HG02571 (cell line): ENCODE results near the gene DUSP14.

ENCODE experiments used
- ATAC-seq: cut with Tn5 transposase; IDR thresholded peaks from one replicate; pipeline ENCODE4 v1.9.1; 2021; ENCODE audit warnings: mild to moderate bottlenecking, moderate library complexity; ENCODE audit not compliant: unreplicated experiment

Gene DUSP14

GRCh38 chr17:37512442-37513068, 22.9 kb downstream of the DUSP14 start:
- ATAC-seq = no peak

- no peak for ATAC-seq
Measured at GRCh38 chr17:37513711-37514110, 24.0 kb downstream of the DUSP14 start.

- no peak for ATAC-seq
Measured at GRCh38 chr17:37516127-37516571, 26.5 kb downstream of the DUSP14 start.

- ATAC-seq = no peak
Measured at GRCh38 chr17:37517881-37518280, 28.2 kb downstream of the DUSP14 start.

- no peak for ATAC-seq
Measured at GRCh38 chr17:37518826-37519225, 29.1 kb downstream of the DUSP14 start.

DNA sequence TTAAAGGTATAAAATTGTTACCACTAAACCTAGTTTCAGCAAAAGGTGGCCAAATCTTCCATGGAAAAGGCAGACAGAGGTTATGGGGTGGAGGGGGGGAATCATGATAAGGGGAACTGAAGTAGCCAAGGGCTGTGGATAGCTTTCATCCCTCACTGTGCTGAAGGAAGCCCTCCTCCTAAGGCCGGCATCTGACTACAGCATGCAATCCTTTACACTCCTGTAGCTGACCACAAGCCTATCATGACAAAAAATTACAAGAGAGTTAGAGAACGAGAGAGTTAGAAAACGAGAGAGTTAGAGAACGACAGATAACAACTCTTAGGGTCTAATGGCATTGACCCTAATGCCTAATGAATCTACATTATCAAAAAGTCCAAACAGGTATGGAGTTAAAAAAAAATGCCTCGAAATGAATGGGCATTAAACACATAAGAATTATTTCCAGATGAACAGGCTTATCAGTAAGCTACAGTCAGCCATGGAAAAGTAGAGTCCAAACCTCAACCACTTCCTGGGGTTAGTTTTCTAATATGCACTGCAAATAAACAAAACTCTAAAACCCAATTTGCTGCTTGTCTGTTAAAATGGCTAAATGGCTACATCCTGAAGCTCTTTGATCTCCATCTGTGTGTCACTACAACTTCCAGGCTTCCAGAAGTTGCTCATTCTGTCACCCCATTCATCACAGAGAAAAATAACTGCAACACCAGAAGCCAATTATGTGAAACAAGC, 29.7 kb downstream of the DUSP14 start:
- ATAC-seq = no peak

DNA sequence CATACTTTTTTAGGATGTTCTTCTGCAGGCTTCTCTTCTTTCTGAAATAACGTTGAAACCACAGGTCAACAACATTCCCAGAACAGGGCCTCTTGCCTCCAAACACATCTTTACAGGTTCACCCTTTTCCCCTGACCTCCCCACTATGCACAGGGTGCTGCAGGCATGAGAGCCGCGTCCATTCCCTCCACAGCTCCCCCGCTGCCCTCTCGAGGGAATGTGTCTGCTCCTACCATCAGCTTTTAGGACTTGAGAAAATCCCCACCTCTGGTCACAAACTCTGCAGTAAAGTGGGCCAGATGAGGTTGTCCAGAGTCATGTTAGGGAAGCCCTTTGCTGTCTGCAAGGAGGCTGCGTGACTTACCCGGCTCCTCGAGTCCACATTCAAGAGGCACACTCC, 30.5 kb downstream of the DUSP14 start:
- ATAC-seq = no peak

DNA sequence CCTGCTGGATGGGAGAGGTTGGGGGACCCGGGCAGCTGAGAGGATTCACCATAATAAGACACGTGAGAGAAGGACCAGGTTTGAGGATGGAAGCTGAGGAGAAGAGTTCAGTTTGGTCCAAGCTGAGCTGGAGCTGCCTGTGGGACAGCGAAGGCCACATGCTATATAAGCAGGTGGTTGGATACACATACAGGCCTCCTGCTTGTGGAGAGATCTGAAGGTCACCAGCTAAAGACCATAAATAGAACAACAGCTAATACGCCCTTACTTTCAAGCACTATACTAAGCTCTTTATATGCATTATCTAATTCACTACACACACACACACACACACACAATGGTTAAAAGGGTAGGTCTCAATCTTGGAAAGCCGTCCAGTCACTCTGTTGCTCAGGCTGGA, 32.1 kb downstream of the DUSP14 start:
- no peak for ATAC-seq

DNA sequence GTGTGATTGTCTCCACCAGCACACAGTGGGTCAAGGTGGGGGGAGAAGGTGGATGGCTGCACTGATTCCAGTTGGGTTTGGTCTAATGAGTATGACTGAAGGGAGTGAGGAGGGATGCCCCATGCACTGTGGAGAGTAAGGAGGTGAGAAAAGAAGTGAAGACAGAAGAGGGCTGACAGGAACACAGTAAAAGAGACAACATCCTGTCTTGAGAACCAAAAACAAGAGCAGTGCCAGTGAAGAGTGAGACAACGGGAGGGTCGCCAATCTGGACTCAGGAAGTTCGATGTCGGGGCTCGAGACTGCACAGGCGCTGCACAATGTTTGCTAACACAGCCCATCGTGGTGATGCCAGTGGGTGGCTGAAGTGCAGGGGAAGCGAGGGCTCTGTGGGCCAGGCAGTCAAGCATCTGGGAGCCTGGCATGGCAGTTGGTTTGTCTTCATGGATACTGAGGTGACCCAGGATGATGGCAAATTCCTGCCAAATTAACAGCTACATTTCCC, 34.1 kb downstream of the DUSP14 start:
- ATAC-seq = no peak

DNA sequence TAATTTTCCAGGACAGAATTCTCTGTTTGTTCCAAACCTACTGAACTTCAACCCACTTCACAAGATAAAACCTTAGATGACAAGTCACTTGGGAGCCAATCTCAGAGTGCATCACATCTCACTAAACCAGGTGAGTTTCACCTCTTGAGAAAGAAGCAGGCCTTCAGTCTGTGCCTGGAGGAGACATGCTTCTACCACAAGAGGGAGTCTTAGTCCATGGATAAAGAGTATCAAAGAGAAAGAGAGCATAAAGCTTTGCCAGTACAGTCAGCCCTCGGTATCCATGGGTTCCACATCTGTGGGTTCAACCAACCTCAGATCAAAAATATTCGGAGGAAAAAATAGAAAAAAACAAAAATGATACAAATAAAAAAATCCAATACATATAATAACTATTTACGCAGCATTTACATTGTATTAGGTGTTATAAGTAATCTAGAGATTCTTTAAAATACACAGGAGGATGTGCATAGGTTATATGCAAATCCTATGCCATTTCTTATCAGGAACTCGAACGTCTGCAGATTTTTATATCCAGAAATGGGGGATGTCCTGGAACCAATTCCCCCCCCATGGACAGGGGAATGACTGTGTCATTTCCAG, 37.7 kb downstream of the DUSP14 start:
- no peak for ATAC-seq

GRCh38 chr17:37530420-37530819, 40.7 kb downstream of the DUSP14 start:
- no peak for ATAC-seq

DNA sequence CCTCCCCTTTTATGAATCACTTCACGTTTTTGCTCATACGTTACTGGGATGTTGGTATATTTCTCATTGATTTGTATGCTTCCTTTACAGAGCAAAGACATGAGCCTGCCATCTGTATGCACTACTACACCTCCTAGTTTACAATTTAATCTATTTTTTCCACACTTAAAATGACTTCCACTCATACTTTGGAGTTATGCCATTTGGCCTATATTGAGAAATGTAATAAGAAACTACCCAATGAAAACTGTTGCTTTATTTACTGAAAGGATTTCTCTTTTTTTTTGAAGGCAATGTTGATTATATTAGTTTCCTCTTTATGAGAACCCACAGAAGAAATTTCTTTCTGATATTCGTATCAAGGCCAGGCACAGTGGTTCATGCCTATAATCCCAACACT, 43.1 kb downstream of the DUSP14 start:
- ATAC-seq = no peak

- no peak for ATAC-seq
Measured at GRCh38 chr17:37535906-37536305, 46.2 kb downstream of the DUSP14 start.

GRCh38 chr17:37538981-37539659, 49.4 kb downstream of the DUSP14 start:
- ATAC-seq = no peak

DNA sequence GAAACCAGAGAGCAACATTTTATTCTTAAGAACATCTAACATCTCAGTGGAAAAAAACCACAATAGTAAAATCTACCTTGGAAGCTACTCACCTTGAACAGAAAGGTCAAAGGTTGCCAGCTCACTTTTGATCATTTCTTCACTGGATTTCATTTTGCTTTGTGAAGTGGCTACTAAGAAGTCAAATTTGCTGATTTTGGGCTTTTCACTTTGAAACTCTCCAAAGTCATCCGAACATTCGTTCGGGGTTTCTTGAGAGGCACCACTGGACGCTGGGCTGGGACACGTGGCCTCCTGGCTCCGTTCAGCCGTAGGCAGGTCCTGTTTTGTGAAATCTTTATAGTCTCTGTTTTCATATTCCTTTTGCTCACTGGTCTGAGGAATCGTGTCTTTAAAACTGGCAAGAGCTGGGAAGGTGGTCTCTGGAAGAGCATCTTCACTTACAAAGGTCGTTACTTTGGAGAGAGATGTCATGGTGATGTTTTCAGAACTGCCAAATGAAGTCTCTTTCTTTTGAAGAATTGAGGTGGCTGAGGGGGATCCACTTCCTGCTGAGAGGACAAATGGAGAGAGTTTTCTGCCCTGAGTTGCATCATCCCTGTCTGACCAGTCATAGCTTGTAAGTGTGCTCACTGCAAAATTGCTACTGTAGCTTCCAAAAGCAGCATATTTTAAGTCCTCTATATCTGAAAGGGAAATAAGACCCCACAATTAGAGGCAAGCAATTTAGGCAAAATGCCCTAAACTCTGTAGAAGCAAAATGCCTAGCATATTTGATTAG, 52.4 kb downstream of the DUSP14 start:
- ATAC-seq = no peak

GRCh38 chr17:37543637-37544052, 54.0 kb downstream of the DUSP14 start:
- no peak for ATAC-seq

- ATAC-seq = no peak
Measured at GRCh38 chr17:37545486-37545885, 55.8 kb downstream of the DUSP14 start.

GRCh38 chr17:37546302-37546701, 56.6 kb downstream of the DUSP14 start:
- ATAC-seq = no peak

- ATAC-seq = no peak
Measured at GRCh38 chr17:37547986-37548385, 58.3 kb downstream of the DUSP14 start.

GRCh38 chr17:37551788-37552187, 62.1 kb downstream of the DUSP14 start:
- ATAC-seq = no peak
